Hepatocyte (in vitro differentiated cells): ENCODE data around the gene FLT1.

Source experiments
- EZH2phosphoT487 ChIP-seq: fragments of 200-600 bp; sonication (generic); IDR thresholded peaks from one replicate; pipeline ENCODE4 v1.6.1; 2018; ENCODE audit warnings: antibody characterized with exemption, mild to moderate bottlenecking, low read depth, moderate library complexity; ENCODE audit not compliant: unreplicated experiment, severe bottlenecking
- TF ChIP-seq, protein P1 (sequence below): fragments of 200-600 bp; sonication (generic); IDR thresholded peaks from 2 replicates; pipeline ENCODE4 v1.5.1; 2016; ENCODE audit warnings: antibody characterized with exemption, mild to moderate bottlenecking; ENCODE audit not compliant: poor library complexity

DNA sequence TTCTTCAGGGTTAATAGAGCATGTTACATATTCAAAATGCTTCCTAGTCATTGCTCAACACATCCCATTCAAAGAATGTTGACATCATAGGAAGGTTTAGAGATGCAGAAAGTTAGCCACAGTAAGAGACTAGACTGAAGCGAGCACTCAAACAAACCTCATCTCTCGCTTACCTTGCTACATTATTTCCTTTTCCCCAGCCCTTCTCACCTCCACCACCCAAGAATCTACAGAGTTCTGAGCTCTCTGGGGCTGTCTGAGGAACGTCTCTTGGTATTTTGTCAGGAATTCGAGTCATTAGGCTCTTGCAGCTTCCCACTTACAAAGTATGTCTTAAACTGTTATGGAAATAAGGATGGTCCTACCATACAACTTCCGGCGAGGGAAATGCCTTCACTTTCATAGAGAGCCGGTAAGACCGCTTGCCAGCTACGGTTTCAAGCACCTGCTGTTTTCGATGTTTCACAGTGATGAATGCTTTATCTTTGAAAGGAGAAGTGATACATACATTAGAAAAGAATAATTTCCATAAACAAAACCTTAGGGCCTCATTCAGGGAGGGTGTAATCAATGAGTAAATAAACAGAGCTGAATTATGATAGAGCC lies 65.1 kb downstream of the FLT1 start:
- TF ChIP-seq, protein P1, sequence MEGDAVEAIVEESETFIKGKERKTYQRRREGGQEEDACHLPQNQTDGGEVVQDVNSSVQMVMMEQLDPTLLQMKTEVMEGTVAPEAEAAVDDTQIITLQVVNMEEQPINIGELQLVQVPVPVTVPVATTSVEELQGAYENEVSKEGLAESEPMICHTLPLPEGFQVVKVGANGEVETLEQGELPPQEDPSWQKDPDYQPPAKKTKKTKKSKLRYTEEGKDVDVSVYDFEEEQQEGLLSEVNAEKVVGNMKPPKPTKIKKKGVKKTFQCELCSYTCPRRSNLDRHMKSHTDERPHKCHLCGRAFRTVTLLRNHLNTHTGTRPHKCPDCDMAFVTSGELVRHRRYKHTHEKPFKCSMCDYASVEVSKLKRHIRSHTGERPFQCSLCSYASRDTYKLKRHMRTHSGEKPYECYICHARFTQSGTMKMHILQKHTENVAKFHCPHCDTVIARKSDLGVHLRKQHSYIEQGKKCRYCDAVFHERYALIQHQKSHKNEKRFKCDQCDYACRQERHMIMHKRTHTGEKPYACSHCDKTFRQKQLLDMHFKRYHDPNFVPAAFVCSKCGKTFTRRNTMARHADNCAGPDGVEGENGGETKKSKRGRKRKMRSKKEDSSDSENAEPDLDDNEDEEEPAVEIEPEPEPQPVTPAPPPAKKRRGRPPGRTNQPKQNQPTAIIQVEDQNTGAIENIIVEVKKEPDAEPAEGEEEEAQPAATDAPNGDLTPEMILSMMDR = no peak
- TF ChIP-seq EZH2phosphoT487 = no peak
